Right renal cortex interstitium (tissue), 3 donors: ENCODE results near the gene LY6G5C. TPM values are rescaled to one million over a fixed set of nuclear protein-coding genes. Genes with fewer than 3 reads are reported as not detected.

ENCODE experiments used
- DNase-seq, 3 donors: peaks; one replicate each; pipeline ENCODE4 v3.0.0-alpha.2; 2013; ENCODE audit warnings: low read depth in 3 of 3, low spot score in 2 of 3
- polyA plus RNA-seq, 3 donors: library from polyadenylated mRNA; unstranded; fragments of 120-200 nt; gene quantifications; one replicate each; pipeline ENCODE4 v1.2.1, GENCODE V29; 2013; ENCODE audit not compliant: insufficient read length in 3 of 3

LY6G5C gene
- polyA plus RNA-seq, 3 donors = 2.4 to 3.2 (median 2.5) TPM

DNA sequence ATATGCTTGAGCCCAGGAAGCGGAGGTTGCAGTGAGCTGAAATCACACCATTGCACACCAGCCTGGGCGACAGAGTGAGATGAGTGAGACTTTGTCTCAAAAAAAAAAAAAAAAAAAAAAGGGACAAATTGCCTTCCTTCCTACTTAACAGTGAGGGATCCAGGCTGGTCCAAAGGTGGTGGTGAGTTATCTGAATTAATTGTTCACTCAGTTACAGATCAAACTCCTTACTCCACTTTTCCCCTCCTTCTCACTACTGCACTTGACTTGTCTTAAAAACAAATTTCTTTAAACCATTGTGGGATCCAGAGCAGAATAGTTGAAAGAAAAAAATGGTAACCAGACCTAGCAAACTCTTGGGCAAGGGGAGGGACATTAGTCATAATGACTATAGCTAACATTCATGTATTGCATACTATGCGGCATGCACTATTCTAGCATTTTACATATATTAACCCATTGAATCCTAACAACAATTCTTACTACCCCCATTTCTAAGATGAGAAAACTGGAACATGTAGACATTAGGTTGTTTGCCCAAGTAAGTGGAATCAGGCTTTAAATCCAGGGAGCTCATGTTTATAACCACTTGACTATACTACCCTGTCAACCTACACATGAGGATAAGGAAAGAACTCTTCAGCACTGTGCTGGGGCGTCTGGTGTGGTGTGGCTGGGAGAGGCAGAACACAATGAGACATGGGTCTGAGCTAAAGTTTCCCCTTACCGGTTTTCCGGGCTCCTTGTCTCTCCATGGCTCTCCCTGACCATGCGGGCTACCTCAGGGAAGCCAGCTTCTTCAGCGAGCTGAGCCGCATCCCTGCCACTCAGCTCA is 17.5 kb downstream of the LY6G5C start:
- no peak for DNase-seq

DNA sequence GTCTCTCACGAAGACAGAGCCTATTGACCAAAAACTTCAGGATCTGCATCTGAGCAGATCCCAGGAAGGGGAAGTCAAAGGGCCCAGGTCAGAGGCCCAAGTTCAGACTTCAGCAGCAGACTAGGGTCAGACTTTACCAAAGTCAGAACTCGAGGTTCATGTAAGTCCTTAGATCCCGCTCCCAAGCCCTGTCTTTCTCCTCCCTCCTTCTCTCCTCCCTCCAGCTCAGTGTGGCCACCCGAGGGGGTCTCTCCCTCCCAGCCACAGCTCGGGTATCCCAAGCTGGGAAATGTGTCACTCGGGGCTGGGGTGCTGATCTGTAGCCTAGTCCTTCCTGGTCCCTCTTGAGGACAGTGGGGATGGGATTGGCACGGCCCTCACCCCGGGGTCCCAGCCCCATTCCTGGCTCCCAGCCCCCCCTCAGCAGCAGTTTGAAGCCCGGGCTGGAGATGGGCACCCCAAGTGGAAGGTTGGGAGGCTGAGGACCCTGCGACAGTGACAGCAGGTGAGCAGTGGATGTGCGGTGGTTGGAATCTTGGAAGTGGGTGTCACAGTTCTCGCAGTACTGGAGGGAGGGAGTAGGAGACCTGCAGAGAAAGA is 18.6 kb downstream of the LY6G5C start:
- DNase-seq = no peak

DNA sequence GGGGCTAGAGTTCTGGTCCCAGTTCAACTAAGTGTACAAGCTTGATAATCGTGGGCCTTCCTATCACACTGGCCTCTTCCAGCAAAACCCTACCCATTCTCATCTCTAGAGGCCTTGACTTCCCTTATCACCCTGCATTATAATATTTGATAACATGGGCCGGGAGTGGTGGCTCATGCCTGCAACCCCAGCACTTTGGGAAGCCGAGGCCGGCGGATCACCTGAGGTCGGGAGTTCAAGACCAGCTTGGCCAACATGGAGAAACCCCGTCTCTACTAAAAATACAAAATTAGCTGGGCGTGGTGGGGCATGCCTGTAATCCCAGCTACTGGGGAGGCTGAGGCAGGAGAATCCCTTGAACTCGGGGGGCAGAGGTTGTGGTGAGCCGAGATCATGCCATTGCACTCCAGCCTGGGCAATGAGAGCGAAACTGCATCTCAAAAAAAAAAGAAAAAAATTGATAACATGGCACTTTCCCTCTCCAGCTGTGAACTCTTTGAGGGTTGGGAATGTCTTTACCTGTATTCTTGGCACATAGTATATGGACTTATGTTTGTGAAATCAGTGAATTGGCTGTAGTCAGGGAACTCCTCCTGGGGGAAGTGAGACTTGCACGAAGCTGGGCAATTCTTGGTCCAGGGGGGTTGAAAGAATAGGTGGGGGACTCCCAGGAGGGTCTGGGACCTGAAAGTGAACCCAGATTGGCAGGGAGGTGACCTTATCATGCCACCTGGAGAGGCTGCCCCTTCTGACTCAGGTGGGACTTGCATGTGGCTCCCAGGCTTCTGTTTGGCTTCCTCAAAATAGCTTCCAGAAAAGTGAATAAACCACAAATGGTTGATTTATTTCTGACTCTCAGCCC is 19.4 kb downstream of the LY6G5C start:
- no peak for DNase-seq

DNA sequence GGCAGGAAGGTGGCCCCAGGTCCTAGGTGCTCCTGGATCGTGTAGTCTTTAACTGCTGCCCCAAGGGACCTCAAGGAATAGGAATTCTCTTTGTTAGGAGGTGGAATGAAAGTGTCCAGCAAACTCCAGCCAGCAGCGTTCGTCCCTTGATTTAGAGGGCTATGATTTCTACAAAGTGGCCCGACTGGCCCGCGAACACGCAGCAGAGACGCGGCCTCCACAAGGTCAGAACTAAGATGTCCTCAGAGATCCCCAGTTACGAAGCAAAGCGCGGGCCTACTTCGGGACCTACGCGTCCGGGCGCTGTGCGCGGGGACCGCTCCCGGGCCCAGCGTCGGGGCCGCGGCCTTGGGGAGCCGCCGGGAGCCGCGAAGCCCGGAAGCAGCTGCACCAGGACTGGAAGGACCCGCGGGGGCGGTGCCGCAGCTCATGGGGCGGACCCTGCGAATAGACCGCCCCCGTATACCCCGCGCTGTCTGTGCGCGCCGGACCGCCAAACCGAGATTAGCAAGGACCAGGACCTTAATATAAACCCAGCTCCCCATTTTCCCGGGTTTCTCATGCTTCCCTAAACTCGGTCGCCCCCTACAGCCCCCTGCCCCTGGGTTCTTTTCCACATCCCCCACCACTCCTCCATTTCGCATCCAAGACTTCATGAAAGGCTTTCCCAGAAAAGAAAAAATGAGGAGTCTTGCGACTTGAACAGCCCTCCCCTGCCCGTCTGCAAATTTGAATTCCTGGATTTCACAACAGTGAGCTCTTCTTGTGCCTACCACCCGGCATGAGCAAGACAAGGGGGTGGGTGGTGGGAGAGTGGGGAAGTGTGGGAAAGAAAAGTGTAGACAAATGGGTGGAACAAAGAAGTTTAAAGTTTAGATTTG is 20.2 kb downstream of the LY6G5C start, which contains the start of gene C6orf47:
C6orf47 (minus strand) TSS at position 398 of the 881 bp plus-strand sequence. CDS start 831 bp downstream, outside the sequence.
- DNase-seq = peak in 1 of 3 donors; percentile 78

DNA sequence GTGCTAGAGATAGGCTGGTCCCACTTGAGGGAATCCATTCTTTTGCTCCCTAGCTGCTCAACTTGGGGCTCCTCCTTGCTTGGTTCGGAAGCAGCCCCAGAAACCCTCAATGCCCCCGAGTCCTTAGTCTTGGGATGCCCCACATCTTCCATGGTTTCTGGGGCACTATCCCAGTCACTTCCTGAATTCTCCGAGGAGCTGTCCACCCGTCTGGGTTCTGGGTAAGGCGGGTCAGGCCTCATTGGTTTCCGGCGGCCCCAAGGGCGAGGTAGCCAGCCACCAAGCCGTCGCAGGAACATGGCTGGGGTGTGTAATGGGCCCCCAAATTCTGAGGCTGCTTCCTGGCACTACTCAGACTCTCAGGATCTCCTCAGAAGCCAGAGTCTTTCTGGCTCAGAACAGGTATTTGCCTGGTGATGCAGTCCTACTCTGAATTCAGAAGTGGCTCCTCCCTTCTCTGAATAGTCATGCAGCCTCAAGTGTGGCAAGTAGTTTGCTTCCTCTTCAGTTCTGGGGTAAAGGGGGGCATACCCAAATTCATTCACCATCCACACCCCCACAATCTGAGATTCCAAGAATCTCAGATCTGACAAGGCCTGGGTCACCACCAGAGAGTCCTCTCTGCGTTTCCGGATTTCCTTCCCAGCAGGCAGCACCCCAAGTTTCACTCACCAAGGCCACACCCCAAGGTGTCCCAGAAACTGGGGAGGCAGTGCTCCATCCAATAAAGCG is 21.1 kb downstream of the LY6G5C start:
- no peak for DNase-seq

DNA sequence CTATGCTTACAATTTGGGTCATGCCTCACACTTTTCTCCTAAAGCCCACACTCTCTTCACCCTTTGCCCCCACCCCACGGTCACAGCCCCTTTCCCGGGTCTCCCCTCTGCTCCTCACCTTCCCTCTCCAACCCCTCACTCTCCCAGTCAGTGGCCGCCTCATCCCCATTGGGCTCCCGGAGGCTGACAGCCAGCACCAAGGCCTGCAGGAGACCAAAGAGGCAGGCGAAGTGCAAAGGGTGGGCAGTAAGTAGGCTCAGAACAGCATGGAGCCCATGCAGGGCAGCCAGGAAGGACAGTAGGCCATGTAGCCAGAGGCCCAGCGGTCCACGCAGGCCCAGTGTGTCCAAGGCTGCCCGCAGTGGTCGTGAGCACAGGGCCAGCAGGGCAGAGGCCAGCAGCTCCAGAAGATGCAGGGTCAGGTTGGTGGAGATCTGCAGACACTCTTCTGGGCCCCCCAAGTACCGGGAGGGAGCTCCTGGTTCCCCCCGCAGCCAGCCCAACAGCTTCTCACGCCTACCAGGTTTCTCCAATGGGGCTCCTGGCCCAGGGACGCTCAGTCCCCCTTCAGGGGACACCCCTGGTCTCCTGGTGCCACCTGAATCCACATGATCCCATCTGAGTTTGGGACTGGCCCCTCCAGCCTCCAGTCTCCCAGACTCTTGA is 21.8 kb downstream of the LY6G5C start:
- DNase-seq = no peak

DNA sequence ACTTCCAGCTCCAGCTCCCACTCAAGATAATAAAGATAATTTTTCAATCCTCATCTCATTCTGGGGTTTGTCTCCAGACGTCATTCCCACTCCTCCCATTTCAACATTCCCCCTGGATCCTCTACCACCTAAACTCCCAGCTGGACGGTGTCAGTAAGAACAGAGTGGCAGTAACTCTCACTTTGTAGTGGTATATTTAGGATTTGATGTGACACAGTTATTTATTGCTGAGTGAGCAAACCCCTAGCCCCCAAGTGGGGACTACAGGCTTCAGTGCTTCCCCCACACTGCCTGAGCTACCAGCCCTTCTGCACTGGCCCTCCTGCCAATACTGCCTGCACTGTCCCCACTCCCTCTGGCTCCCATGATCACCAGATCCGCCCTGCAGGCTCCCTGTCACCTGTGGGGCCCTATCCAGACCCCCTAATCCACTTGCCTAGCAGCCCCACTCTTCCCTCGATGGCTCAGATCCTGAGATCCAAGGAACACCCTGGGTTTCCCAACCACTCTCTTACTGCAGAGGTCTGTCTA is 22.6 kb downstream of the LY6G5C start:
- DNase-seq = no peak

DNA sequence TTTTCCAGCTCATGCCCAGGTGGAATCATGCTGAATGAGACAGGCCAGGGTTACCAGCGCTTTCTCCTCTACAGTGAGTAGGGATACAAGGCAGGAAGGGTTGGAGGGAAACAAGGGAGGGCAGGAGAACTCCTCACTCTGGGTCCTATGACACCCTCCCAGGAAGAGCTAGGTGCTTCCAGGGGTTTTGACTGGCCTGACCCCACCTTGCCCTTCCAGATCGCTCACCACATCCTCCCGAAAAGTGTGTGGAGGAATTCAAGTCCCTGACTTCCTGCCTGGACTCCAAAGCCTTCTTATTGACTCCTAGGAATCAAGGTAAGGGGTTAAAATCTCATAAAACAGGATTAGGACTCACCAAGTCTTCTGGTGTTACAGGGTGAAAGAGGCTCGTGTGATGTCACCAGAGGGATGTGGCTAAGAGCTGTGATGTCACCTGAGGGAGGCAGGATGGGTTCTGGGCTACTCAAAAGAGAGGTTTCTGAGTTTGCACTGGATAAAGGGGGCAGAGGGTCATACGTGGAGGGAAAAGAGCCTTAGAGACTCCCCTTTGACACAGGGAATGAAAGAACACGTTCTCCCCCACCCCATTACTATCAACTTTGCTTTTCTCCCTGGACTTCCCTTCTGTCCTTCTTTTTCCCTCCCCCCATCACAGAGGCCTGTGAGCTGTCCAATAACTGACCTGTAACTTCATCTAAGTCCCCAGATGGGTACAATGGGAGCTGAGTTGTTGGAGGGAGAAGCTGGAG is 23.3 kb downstream of the LY6G5C start:
- DNase-seq = no peak

DNA sequence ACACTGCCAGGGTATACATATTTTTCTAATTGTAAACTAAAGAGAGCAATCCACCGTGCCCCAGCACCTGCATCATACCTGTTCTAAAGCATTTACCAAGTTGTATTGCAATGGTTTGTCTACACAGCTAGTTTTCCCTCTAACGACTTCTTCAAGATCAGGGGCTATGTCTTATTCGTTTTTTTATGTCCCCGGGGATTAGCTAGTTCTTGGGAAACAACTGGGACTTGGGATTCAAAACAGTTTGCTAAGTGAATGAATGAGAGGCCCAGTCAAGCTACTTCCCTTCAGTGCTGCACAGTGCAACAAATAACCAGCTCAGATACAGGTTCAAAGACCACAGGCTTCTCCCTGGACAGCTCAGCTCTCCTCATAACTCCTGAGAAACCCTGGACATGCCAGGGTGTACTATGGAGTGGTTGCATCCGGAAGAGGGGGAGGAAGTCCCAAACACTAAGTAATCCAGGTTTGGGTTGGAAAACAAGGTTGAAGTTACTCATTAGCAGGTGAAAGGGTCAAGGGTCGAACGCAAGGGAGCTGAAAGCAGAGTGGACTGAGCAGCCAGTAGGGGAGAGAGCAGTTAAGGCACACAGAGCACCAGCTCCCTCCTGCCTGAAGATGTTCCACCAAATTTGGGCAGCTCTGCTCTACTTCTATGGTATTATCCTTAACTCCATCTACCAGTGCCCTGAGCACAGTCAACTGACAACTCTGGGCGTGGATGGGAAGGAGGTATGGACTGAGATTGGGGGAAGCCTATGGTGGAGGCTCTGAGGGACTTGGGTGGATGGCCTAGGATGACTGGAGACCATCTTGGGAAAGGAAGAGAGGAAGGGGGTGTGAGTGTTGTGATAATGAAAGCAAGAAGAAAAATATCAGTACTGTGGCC is 25.3 kb downstream of the LY6G5C start, which contains the start of gene APOM:
APOM (plus strand) TSS at position 546 of the 889 bp plus-strand sequence; CDS start at position 619, 73 bp downstream.
- no peak for DNase-seq

DNA sequence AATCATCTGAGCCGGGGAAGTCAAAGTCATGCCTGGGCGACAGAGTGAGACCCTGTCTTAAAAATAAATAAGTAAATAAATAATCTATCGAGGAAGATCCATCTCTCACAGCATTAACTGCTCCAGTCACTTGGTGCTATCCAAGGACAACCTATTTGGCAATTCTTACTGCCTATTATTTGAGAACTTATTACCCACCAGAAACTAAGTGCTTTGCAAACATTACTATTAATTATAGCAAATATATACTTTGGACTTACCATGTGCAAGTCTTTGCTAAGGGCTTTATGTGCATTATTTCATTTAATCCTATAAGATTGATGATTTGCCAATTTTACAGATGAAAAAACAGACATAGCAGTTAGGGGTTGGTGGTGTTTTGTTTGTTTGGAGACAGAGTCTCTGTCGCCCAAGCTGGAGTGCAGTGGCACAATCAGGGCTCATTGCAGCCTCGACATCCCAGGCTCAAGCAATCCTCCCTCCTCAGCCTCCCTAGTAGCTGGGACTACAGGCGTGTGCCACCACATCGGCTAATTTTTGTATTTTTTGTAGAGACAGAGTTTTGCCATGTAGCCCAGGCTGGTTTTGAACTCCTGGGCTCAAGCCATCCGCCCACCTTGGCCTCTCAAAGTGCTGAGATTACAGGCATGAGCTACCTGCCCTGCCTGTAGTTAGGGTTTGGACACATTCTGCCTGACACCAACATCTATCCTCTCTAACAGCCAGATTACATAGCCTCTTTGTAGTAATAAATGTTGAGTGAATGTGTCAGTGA is 26.1 kb downstream of the LY6G5C start:
- no peak for DNase-seq

DNA sequence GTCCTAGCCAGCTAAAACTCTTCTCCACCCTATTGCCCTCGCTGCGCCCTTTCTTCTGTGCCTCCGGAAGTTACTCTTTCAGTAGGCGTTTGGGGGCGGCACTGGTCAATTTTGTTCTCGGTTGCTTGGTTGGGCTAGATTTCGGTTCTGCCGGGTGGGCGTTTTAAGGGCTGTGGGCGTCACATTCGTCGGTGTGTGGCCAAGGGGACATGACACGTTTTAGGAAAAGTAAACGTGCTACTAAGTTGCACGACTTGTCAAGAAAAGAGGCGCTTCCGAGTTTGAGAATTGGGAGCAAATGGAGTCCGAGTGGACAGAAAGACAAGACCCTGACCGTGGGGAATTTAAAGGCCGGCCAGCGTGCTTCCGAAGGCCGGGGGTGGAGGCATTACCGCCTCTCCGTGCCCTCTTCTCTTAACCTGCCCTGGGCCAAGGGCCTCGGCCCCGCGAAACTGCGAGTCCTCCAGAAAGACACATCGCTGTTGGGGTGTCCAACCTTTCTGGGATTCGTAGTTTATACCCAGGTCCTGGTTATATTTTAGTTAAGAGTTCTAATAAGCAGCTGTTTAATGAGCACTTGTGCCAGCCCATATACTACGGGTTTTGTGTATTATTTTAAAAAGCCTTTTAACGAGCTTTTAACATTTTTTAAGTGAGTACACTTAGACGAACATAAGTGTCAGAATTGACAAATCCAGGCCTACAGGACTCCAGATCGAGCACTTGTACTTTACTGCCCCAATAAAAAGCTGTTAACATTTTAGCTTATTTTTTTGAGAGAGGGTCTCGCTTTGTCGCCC is 27.7 kb downstream of the LY6G5C start:
- no peak for DNase-seq

DNA sequence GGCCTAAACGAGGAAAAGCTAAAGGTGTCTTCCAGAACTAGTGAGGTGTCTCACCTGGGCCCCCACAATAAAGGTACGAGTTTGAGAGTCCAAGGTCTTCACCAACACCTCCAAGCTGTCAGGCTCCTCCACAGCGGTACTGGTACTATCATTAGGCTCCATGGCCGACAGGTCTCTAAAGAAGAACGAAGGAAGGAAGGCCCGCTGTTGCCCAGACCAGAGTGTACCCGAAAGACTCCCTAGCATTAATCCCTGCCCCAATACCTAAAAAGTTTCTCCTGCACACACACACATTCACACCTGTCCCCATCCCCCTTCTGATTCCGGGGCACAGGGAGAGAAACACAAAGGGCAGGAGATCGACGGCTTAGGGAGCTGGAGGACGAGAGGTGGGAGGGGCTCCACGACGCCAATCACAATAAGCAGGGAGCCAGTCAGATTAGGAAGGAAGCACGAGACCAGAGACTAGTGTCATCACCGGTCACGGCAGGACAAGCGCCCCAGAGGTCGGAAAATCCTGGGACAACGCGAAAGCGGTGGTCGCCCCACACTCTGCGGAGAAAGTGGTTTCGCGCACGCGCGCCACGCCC is 29.2 kb downstream of the LY6G5C start:
- DNase-seq = peak in 1 of 3 donors; percentile 52

DNA sequence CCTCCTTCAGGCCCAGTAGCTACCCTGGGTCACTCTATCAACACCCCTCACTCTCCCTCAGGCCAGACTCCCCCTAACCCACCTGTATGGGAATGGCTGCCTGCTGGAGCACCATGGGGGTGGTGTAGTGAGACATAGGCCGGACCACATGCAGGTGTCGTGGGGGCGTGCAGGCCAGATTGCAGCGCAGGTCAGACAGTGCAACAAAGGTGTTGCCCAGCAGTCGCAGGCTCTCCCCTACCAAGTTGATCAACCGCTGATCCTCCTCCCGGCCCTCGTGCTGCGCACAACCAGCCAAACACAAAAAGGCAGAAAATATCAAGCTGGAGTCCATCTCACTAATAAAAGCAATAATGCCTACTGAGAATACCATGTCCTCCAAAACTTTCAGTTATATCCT is 35.5 kb downstream of the LY6G5C start:
- no peak for DNase-seq

DNA sequence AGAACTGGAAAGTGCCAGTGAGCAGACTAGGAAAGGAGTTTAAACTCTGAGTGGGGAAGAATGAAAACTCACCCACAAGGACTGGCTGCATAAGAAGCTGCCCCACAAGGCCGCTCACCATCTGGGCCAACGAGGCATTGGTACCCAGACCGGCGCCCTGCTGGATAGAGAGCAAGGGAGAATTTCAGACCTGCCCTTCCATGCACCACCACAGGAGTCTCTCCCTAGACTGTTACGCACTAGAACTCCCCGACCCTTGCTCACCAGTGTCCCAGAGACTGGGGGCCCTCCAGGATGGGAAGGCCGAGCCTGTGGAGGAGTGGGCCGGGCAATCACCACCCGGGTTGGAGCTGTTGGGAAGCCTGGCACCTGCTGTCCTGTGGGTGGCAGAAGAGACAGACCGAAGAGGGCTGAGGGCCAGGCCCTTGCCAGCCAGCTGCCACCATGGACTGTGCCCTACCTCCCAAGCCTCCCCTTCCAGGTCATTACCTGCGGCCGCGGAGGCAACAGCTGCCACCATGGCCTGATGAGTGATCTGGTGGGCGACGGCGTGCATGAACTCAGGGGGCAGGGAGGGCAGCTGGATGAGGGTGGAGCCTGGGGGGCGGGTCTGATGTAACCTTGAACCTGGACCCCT is 36.9 kb downstream of the LY6G5C start:
- DNase-seq = no peak
